Fibroblast of skin of left quadriceps (primary cell): Measurements from ENCODE around the gene LBHD1.
"Not testable (repeated sequence)": the region's sequence is repeated elsewhere in the genome, so short reads cannot be mapped to it uniquely, and the experiment has no call there.

Source experiments
- DNase-seq, 2 experiments: peaks; one replicate each; pipeline ENCODE4 v3.0.0-alpha.2; 2013; ENCODE audit warnings: low read depth in 2 of 2

The LBHD1 gene

DNA sequence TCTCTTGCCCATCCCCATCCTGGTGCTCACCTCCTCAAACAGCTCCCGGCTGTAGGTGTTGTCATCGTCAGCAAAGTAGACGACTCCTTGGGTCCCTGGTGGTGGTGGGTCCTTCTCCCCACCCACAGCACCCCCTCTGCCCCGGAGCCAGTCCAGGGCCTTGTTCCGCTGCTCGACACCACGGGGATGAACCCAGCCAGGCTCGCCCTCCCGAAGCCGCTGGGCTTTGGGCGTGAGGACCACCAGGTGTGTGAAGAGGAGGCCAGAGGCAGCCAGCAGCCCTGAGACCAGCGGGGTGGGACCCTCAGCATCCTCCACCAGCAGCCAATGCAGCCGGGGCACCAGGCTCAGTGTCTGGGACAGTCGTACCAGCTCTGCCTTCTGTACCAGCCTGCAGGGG lies 55.1 kb downstream of the LBHD1 start:
- DNase-seq: not testable (repeated sequence)

DNA sequence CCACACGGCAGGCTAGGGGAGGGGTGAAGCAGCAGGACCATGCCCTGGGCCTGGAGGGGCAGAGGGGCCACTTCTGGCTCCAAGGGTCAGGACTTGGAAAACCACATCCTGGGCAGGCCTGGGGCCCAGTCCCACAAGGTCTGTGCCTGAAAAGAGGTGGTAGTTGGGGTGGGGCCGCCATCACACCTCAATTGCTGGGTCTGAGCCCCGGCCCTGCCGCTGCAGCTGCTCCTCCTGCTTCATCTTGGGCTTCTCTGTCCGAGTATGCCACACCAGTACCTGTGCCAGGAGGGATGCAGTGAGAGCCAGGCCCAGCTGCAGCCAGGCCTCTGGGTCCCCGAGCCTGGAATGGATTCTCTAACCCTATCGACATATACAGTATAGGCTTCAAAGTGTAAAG lies 56.5 kb downstream of the LBHD1 start:
- no peak for DNase-seq

- no peak for DNase-seq
Observed at GRCh38 chr11:62614275-62614674, 57.8 kb downstream of the LBHD1 start.

- no peak for DNase-seq
Observed at GRCh38 chr11:62613291-62613778, 58.7 kb downstream of the LBHD1 start.
